GM18868 (cell line): ENCODE measurements around the gene IMMP2L.
"Not testable (repeated sequence)": the region's sequence is repeated elsewhere in the genome, so short reads cannot be mapped to it uniquely, and the experiment has no call there.

Experiments
- ATAC-seq: cut with Tn5 transposase; IDR thresholded peaks from one replicate; pipeline ENCODE4 v1.9.1; 2021; ENCODE audit warnings: mild to moderate bottlenecking, moderate library complexity; ENCODE audit not compliant: unreplicated experiment

The IMMP2L gene

GRCh38 chr7:110693344-110693743 is 868.9 kb downstream of the IMMP2L start:
- ATAC-seq: no peak

- ATAC-seq: no peak
Measured at GRCh38 chr7:110688908-110689307, 873.4 kb downstream of the IMMP2L start.

- no peak for ATAC-seq
Measured at GRCh38 chr7:110685899-110686298, 876.4 kb downstream of the IMMP2L start.

- no peak for ATAC-seq
Measured at GRCh38 chr7:110681941-110682340, 880.4 kb downstream of the IMMP2L start.

- no peak for ATAC-seq
Measured at GRCh38 chr7:110677405-110677804, 884.9 kb downstream of the IMMP2L start.

DNA sequence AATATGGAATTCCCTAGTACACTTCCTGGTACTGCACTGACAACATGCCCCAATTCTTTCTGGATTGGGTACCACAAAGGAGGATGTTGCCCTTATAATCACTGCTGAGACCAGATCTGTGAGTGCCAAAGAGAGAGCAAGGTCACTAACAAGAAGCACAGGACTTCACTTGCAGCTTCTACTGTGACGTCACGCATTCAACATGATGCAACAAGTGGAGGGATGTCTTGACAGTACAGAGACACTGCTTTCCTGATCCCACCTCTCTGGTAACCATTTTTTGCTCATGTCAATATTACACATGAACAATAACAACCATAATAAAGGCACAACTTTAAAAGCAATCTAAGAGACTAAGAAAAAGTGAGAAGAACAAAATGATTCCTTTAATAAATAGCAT is 885.5 kb downstream of the IMMP2L start:
- no peak for ATAC-seq

- ATAC-seq: no peak
Measured at GRCh38 chr7:110675383-110676103, 886.7 kb downstream of the IMMP2L start.

GRCh38 chr7:110673148-110673547 is 889.1 kb downstream of the IMMP2L start:
- ATAC-seq: no peak

- no peak for ATAC-seq
Measured at GRCh38 chr7:110669410-110669809, 892.9 kb downstream of the IMMP2L start.

GRCh38 chr7:110664803-110665202 is 897.5 kb downstream of the IMMP2L start:
- ATAC-seq: no peak

GRCh38 chr7:110660637-110661036 is 901.7 kb downstream of the IMMP2L start:
- ATAC-seq: not testable (repeated sequence)

GRCh38 chr7:110650328-110650727 is 912.0 kb downstream of the IMMP2L start:
- ATAC-seq: no peak

GRCh38 chr7:110647266-110647665 is 915.0 kb downstream of the IMMP2L start:
- ATAC-seq: no peak

GRCh38 chr7:110646804-110647203 is 915.5 kb downstream of the IMMP2L start:
- ATAC-seq: no peak

GRCh38 chr7:110645616-110646015 is 916.7 kb downstream of the IMMP2L start:
- ATAC-seq: no peak

DNA sequence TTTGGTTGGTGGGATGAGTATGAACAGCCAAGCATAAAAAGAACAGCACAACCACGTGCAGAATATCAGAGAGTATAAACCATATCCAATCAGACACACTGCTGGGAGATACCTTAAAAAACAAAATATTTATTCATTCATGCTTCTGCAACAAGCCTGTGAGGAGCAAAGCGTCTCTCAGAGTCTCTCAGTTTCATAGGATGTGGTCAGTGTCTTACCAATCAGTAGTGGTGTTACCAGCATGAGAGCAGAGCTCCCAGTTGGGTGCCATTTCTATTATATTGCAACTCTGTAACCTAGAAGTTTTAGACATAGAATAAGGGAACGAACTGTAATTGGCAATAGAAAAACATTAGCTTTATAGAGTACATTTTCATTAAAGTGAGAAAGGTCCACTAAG is 917.2 kb downstream of the IMMP2L start:
- peak; percentile 51 for ATAC-seq

GRCh38 chr7:110637252-110637651 is 925.0 kb downstream of the IMMP2L start:
- ATAC-seq: no peak

GRCh38 chr7:110633313-110633712 is 929.0 kb downstream of the IMMP2L start:
- no peak for ATAC-seq

DNA sequence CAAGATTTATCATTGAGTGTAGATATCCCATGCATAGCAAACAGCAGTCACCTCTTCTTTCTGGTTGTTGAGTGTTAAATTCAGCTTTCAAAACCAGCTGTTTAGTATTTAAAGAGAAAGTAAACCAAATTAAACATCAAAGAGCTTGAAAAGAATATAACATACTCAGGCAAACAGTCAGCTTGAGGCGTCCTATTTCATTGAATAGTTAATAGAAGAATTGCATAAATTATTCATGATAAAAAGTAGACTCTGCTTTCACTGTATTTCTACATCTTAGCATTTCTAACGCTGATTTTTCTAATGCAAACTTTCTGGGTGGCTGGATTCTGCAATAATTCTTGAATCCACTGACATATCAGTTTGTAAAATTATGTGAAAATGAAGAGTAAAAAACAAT is 935.9 kb downstream of the IMMP2L start:
- no peak for ATAC-seq

- ATAC-seq: no peak
Measured at GRCh38 chr7:110625294-110625693, 937.0 kb downstream of the IMMP2L start.

GRCh38 chr7:110623436-110623835 is 938.9 kb downstream of the IMMP2L start:
- ATAC-seq: no peak

DNA sequence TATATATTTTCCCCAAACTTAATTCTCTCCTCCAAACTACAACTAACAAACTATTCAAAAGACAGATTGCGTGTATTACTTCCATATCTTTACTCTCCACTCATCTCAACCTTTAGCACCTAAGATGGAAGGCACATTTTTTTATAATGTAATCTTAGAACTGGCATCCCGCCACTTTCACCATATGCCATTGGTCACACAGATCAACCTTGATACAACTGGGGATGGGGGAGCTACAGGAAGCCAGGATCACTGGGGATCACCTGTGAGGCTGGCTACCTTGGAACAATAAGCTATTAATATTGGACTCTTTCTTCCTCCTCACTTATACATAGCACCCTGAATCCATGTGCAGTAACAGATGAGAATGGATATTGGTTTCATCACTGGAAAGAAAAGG is 941.0 kb downstream of the IMMP2L start:
- no peak for ATAC-seq

DNA sequence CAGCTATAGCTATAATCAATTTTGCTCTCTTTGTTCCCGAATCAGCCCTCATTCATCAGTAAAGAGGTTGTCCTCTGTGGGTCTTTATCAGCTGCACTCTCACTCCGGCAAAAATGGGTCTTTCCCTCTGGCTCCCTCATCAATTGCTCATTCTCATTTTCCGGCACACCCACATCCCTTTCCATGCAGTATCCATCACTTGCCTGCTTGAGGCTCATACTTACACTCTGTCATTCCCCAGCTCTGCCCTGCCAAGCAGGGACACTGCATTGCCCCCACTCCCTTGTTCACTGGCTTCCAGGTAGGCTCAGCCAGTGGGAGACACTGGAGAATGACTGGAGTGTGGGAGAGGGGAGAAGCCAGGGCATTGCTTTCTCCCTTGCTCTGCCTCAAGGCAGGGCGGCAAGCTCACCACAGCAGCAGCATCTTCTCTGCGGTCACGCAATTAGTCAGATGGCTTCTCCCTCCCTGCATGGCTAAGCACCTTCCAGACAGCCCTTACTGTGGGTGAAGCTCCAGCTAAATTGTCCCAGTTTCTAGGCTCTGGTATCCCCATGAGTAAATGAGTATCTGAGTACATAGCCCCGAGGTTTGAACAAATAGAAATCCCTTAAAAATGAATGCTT is 942.1 kb downstream of the IMMP2L start:
- no peak for ATAC-seq
